ENCODE results near the gene XPR1.

XPR1 gene

GRCh38 chr1:180793451-180793850 is 161.6 kb downstream of the XPR1 start:
- no peaks in the 10 kb centered on the region for H3K79me2 ChIP-seq

GRCh38 chr1:180796897-180797640 is 165.2 kb downstream of the XPR1 start:
- Histone ChIP-seq H3K27ac (no peak overlapping the region), H3K4me2 (ENCODE audit: low read length) (no peak overlapping the region), H3K4me3 (ENCODE audit: low read depth, low read length) (no peak overlapping the region), H3K4me1 (no peaks in the 10 kb centered on the region), H2AFZ (no peak overlapping the region), H3K79me2 (no peaks in the 10 kb centered on the region), H3K9me3 (ENCODE audit: control insufficient read depth, low read length) (no peaks in the 10 kb centered on the region), H3K9ac (no peak overlapping the region), H3K27me3 (ENCODE audit: control insufficient read depth, insufficient read depth, low read length) (no peaks in the 10 kb centered on the region), H3K36me3 (ENCODE audit: control insufficient read depth, insufficient read depth, low read length) (no peaks in the 10 kb centered on the region)
- no peak for TF ChIP-seq CTCF (IDR thresholded peaks at IDR 0.05)

More at GRCh38 chr1:180793451-180793850, 161.6 kb downstream of the XPR1 start:
- Histone ChIP-seq H3K36me3 (ENCODE audit: control insufficient read depth, insufficient read depth, low read length) (no peaks in the 10 kb centered on the region), H3K27me3 (ENCODE audit: control insufficient read depth, insufficient read depth, low read length) (no peaks in the 10 kb centered on the region), H3K27ac (no peak overlapping the region), H3K9ac (no peak overlapping the region), H3K4me3 (ENCODE audit: low read depth, low read length) (no peak overlapping the region), H3K9me3 (ENCODE audit: control insufficient read depth, low read length) (no peaks in the 10 kb centered on the region), H2AFZ (no peak overlapping the region), H3K4me1 (no peaks in the 10 kb centered on the region), H3K4me2 (ENCODE audit: low read length) (no peak overlapping the region)
- TF ChIP-seq CTCF (IDR thresholded peaks at IDR 0.05) = no peak

- Histone ChIP-seq H3K4me1 (no peaks in the 10 kb centered on the region), H3K9ac (no peak overlapping the region), H3K36me3 (ENCODE audit: control insufficient read depth, insufficient read depth, low read length) (no peaks in the 10 kb centered on the region), H3K27me3 (ENCODE audit: control insufficient read depth, insufficient read depth, low read length) (no peaks in the 10 kb centered on the region), H3K79me2 (no peaks in the 10 kb centered on the region), H3K9me3 (ENCODE audit: control insufficient read depth, low read length) (no peaks in the 10 kb centered on the region), H3K27ac (no peak overlapping the region), H3K4me3 (ENCODE audit: low read depth, low read length) (no peak overlapping the region), H2AFZ (no peak overlapping the region), H3K4me2 (ENCODE audit: low read length) (no peak overlapping the region)
- TF ChIP-seq CTCF (IDR thresholded peaks at IDR 0.05) = no peak
These were observed 169.1 kb downstream of the XPR1 start for GRCh38 chr1:180800945-180801344.

- Histone ChIP-seq H3K79me2 (no peaks in the 10 kb centered on the region), H3K36me3 (ENCODE audit: control insufficient read depth, insufficient read depth, low read length) (no peaks in the 10 kb centered on the region), H3K9ac (no peak overlapping the region), H3K27ac (no peak overlapping the region), H3K4me3 (ENCODE audit: low read depth, low read length) (no peak overlapping the region), H3K27me3 (ENCODE audit: control insufficient read depth, insufficient read depth, low read length) (no peaks in the 10 kb centered on the region), H3K4me1 (no peaks in the 10 kb centered on the region), H3K4me2 (ENCODE audit: low read length) (no peak overlapping the region), H3K9me3 (ENCODE audit: control insufficient read depth, low read length) (no peaks in the 10 kb centered on the region), H2AFZ (no peak overlapping the region)
- TF ChIP-seq CTCF (IDR thresholded peaks at IDR 0.05) = no peak
These were observed 171.0 kb downstream of the XPR1 start for GRCh38 chr1:180802813-180803212.

GRCh38 chr1:180805316-180805715 is 173.5 kb downstream of the XPR1 start:
- H3K9me3 ChIP-seq (ENCODE audit: control insufficient read depth, low read length) = no peaks in the 10 kb centered on the region
- no peak overlapping the region for H3K4me3 ChIP-seq (ENCODE audit: low read depth, low read length)
- H3K27me3 ChIP-seq (ENCODE audit: control insufficient read depth, insufficient read depth, low read length) = no peaks in the 10 kb centered on the region
- TF ChIP-seq CTCF (IDR thresholded peaks at IDR 0.05) = no peak
- no peak overlapping the region for H3K27ac ChIP-seq
- no peaks in the 10 kb centered on the region for H3K4me1 ChIP-seq
- H3K79me2 ChIP-seq = no peaks in the 10 kb centered on the region
- no peak overlapping the region for H3K9ac ChIP-seq
- no peak overlapping the region for H3K4me2 ChIP-seq (ENCODE audit: low read length)
- H2AFZ ChIP-seq = no peak overlapping the region
- H3K36me3 ChIP-seq (ENCODE audit: control insufficient read depth, insufficient read depth, low read length) = no peaks in the 10 kb centered on the region
